Left kidney (tissue), 2 donors: ENCODE measurements around the gene NR1H4. TPM values are rescaled to one million over a fixed set of nuclear protein-coding genes. Genes with fewer than 3 reads are reported as not detected.
"Not testable (repeated sequence)": the region's sequence is repeated elsewhere in the genome, so short reads cannot be mapped to it uniquely, and the experiment has no call there.

Experiments
- DNase-seq: peaks from one replicate; pipeline ENCODE4 v3.0.0-alpha.2; 2013
- polyA plus RNA-seq: library from polyadenylated mRNA; unstranded; fragments of 120-200 nt; gene quantifications from one replicate; pipeline ENCODE4 v1.2.1, GENCODE V29; 2013; ENCODE audit not compliant: insufficient read length

The NR1H4 gene
- polyA plus RNA-seq, 1 donor: 15.0 TPM

GRCh38 chr12:100468126-100468525 is 5.5 kb upstream of the NR1H4 start:
- no peak for DNase-seq

GRCh38 chr12:100472325-100472724 is 1.3 kb upstream of the NR1H4 start:
- DNase-seq: no peak

GRCh38 chr12:100473050-100473715 is 483 bp upstream of the NR1H4 start:
- DNase-seq: no peak

GRCh38 chr12:100474617-100475016 is 951 bp downstream of the NR1H4 start:
- no peak for DNase-seq

- DNase-seq: no peak
These were observed 2.5 kb downstream of the NR1H4 start for GRCh38 chr12:100476013-100476751.

GRCh38 chr12:100481021-100481420 is 7.4 kb downstream of the NR1H4 start:
- no peak for DNase-seq

GRCh38 chr12:100484183-100484886 is 10.7 kb downstream of the NR1H4 start:
- DNase-seq: no peak

GRCh38 chr12:100484891-100485471 is 11.3 kb downstream of the NR1H4 start:
- DNase-seq: no peak

GRCh38 chr12:100485983-100486382 is 12.3 kb downstream of the NR1H4 start:
- DNase-seq: no peak

- DNase-seq: no peak
These were observed 15.7 kb downstream of the NR1H4 start for GRCh38 chr12:100489251-100489820.

- DNase-seq: no peak
These were observed 16.4 kb downstream of the NR1H4 start for GRCh38 chr12:100490056-100490455.

GRCh38 chr12:100491104-100491503 is 17.4 kb downstream of the NR1H4 start:
- DNase-seq: no peak

GRCh38 chr12:100493396-100494012 is 19.8 kb downstream of the NR1H4 start:
- DNase-seq: no peak

- DNase-seq: no peak
These were observed 20.4 kb downstream of the NR1H4 start for GRCh38 chr12:100494026-100494425.

- no peak for DNase-seq
These were observed 20.9 kb downstream of the NR1H4 start for GRCh38 chr12:100494538-100494937.

GRCh38 chr12:100497105-100497795 is 23.6 kb downstream of the NR1H4 start:
- DNase-seq: no peak

GRCh38 chr12:100498141-100498540 is 24.5 kb downstream of the NR1H4 start:
- no peak for DNase-seq

GRCh38 chr12:100499416-100499815 is 25.8 kb downstream of the NR1H4 start:
- DNase-seq: no peak

GRCh38 chr12:100502718-100503117 is 29.1 kb downstream of the NR1H4 start:
- not testable (repeated sequence) for DNase-seq

- DNase-seq: peak; percentile 27
These were observed 29.6 kb downstream of the NR1H4 start for GRCh38 chr12:100503228-100503628.

- DNase-seq: no peak
These were observed 31.1 kb downstream of the NR1H4 start for GRCh38 chr12:100504804-100505203.
